LNCaP clone FGC (cell line): ENCODE results near the gene RPS6KA3.

Experiments used
- DNase-seq: peaks from one replicate; pipeline ENCODE4 v3.0.0-alpha.2; 2011; ENCODE audit warnings: low read depth
- H3K4me3 ChIP-seq: 2 replicates; pipeline ENCODE4 v1.5.1; 2011; ENCODE audit warnings: mild to moderate bottlenecking, low read depth, low read length, control low read depth
- CTCF ChIP-seq: IDR thresholded peaks from 2 replicates; pipeline ENCODE4 v1.5.1; 2012; ENCODE audit warnings: mild to moderate bottlenecking; ENCODE audit not compliant: control insufficient read depth, insufficient read depth; ENCODE audit errors: extremely low read depth

The RPS6KA3 gene

DNA sequence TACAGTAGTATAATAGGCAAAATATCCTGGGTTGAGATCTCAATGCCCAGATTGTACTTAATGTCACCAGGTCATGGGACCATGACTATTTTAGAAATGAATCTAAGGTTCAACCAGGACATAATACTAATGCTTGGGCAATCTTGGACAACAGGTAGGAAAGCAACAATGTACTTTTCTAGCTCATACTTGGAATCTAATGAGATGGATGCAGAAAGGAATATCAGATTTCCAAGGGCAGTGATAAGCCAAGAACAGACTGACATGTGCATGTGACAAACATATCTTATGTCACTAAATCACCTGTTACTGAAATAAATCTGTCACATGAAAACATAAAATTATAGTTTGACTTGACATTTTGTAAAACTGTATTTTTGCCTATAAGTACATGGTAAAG is 51.1 kb downstream of the RPS6KA3 start:
- H3K4me3 ChIP-seq = no peak overlapping the region
- DNase-seq = no peak
- no peak for TF ChIP-seq CTCF

GRCh38 chrX:20212486-20213089 is 54.1 kb downstream of the RPS6KA3 start:
- no peak for DNase-seq
- TF ChIP-seq CTCF = no peak
- H3K4me3 ChIP-seq = no peak overlapping the region

DNA sequence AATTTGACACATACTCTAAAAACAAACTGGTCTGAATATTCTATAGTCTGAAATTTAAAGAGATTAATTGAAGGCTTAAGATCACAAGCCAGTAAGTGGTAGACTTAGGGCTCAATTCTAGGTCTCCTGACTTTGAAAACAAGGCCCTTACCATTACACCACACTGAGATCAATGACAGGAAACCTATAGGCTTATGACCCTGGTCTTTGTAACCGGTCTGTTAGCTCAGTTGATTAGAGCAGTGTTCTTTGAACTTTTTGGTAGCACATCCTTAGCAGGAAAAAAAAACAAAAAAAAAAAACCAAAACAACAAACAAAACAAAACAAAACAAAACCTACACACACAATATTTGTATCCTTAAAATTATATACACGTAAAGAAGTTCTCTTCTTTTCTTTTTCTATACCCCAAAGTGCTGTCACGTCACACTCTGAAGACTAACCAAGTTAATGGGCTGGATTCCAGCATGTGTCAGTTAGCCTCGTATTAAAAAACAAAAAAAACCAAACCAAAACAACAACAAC is 55.4 kb downstream of the RPS6KA3 start:
- TF ChIP-seq CTCF = no peak
- no peak for DNase-seq
- H3K4me3 ChIP-seq = no peak overlapping the region

DNA sequence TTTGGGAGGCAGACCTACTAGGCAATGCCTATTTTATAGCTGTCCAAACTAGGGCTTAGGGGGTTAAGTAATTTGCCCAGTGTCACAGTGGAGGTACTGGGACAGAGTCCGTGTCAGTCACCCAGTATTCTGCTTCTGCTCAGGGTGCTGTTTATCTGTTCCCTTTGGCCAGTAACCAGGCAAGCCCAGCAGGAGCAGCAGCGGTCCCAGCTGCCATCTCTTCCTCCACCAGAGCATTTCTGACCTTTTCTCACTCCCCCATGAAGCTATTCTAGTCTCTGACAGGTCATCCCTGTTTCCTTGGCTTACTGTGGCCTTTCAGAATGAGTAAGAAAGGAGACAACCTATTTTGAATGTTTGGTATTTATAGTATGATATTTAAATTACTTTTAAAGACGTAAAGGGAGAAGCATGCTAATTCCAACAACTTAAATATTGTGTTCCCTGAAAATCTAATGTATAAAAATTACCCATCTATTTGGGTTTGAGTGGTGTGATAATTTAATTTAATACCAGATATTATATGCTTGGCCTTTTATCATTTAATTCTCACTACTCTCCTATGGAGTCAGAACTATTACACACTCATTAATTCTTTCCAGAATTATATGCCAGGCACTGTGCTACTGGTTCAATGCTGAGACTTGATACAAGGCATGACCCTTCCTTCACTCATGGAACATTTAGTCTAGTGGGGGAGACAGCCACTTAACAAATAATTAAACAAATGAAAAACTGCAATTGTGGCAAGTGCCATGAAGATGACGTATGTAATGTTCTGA is 60.6 kb downstream of the RPS6KA3 start:
- no peak for DNase-seq
- H3K4me3 ChIP-seq = no peak overlapping the region

DNA sequence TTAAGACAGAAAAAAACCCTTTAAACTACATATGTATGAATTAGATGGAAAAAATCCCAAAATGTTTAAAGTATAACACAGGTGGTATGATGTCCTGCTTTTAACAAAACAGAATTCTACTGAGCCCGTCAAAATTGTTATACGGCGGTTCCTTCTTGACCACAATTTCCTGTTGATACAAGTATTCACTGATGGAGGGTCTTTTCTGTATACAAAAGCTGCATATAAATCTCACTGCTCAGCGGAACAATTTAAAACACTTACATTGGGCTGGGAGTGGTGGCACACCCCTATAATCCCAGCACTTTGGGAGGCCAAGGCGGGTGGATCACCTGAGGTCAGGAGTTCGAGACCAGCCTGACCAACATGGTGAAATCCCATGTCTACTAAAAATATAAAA is 62.4 kb downstream of the RPS6KA3 start:
- TF ChIP-seq CTCF = no peak
- DNase-seq = no peak
- H3K4me3 ChIP-seq = no peak overlapping the region

More for the DNA sequence above, 60.6 kb downstream of the RPS6KA3 start:
- TF ChIP-seq CTCF = no peak

DNA sequence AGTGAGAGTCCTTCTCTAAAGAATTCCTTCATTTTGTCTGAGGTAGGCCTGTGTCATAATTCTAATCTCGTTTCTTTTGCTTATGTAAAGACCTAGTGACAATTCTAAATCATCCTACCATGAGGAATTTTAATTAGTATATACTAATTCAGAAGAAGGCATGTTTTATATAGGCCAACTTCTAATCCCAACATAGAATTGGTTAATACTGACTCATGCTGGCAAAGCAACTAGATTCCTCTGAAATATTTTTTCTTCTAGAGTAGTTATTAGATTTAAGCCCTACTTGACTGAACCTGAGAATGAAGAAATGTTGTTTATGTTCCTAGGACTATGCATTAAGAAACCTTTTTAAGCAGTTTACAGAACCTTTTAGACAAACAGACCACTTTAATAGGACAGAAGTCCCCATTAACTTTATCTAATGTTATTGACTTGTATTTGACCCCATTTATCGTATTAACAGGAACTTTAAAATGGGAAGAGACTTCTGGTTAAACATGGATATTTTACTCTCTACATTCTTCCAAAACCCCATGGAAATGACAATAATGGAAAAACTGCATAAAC is 69.0 kb downstream of the RPS6KA3 start:
- no peak overlapping the region for H3K4me3 ChIP-seq
- no peak for DNase-seq
- TF ChIP-seq CTCF = no peak
